H1 (cell line): ENCODE data around the gene KRT27. TPM values are rescaled to one million over a fixed set of nuclear protein-coding genes. Genes with fewer than 3 reads are reported as not detected.

Experiments used
- CTCF ChIA-PET: fragments of 300-600 bp; sonication (Branson Sonifier 250); formaldehyde crosslinking; loops from one replicate; lab custom pipeline; 2021; ENCODE audit not compliant: partially characterized antibody; lab: Charles Lee
- POLR2A ChIA-PET: fragments of 300-600 bp; sonication (Branson Sonifier 250); formaldehyde crosslinking; loops from one replicate; lab custom pipeline; 2021; ENCODE audit warnings: inconsistent platforms; ENCODE audit not compliant: partially characterized antibody; lab: Charles Lee
- DNase-seq, 2 experiments: peaks; one replicate each; pipeline versions ENCODE4 v3.0.0 to v3.0.0-alpha.2; 2010 to 2022; ENCODE audit warnings: low spot score in 2 of 2, low read depth in 1 of 2, mixed read lengths in 1 of 2
- FAIRE-seq: peaks from 2 replicates; lab custom pipeline; 2011; peaks lifted over from hg19 to GRCh38; lab: Jason Lieb, UNC
- H2AFZ ChIP-seq: 2 replicates; pipeline ENCODE4 v1.8.1; 2012; ENCODE audit warnings: low read length, inconsistent platforms
- H2AK5ac ChIP-seq: 2 replicates; pipeline ENCODE4 v1.6.1; 2013; ENCODE audit warnings: low read depth, low read length
- H2BK120ac ChIP-seq: replicated peaks from 2 replicates; pipeline ENCODE3; 2013; ENCODE audit warnings: low read depth, low read length, inconsistent platforms
- H2BK12ac ChIP-seq: 2 replicates; pipeline ENCODE4 v1.6.1; 2013; ENCODE audit warnings: low read depth, low read length
- H2BK15ac ChIP-seq: 2 replicates; pipeline ENCODE4 v1.6.1; 2013; ENCODE audit warnings: low read length
- H2BK20ac ChIP-seq: 2 replicates; pipeline ENCODE4 v1.6.1; 2013; ENCODE audit warnings: low read length
- H2BK5ac ChIP-seq: 2 replicates; pipeline ENCODE4 v1.6.1; 2013; ENCODE audit warnings: low read depth, low read length
- H3K14ac ChIP-seq: 2 replicates; pipeline ENCODE4 v1.6.1; 2013; ENCODE audit warnings: inconsistent platforms; ENCODE audit not compliant: insufficient read length
- H3K18ac ChIP-seq: 2 replicates; pipeline ENCODE4 v1.6.1; 2013; ENCODE audit warnings: low read length; ENCODE audit errors: extremely low read depth
- H3K23ac ChIP-seq: 2 replicates; pipeline ENCODE4 v1.6.1; 2013; ENCODE audit warnings: inconsistent platforms; ENCODE audit not compliant: insufficient read length
- H3K23me2 ChIP-seq: 2 replicates; pipeline ENCODE4 v1.6.1; 2013; ENCODE audit warnings: low read depth, low read length
- H3K27ac ChIP-seq: 2 replicates; pipeline ENCODE4 v1.6.1; 2011; ENCODE audit warnings: low read depth, low read length, inconsistent platforms
- H3K27me3 ChIP-seq, 4 experiments: replicated peaks in 1 of 4; 1 replicate in 1 of 4; 2 replicates in 3 of 4; pipeline versions ENCODE4 v1.6.1 to v1.8.1; 2011 to 2013; ENCODE audit warnings: low read length in 3 of 4, mild to moderate bottlenecking in 3 of 4, inconsistent platforms in 2 of 4, mixed read lengths in 2 of 4, moderate library complexity in 1 of 4; ENCODE audit not compliant: control insufficient read depth in 3 of 4, insufficient read depth in 3 of 4; ENCODE audit errors: extremely low read depth in 1 of 4
- H3K36me3 ChIP-seq, 4 experiments: 2 replicates each; pipeline versions ENCODE4 v1.6.1 to v1.8.1; 2011 to 2013; ENCODE audit warnings: mild to moderate bottlenecking in 4 of 4, low read length in 3 of 4, moderate library complexity in 2 of 4, control low read depth in 1 of 4, inconsistent platforms in 1 of 4; ENCODE audit not compliant: insufficient read depth in 4 of 4, control insufficient read depth in 2 of 4
- H3K4ac ChIP-seq: replicated peaks from 2 replicates; pipeline ENCODE3; 2013; ENCODE audit warnings: low read length, low read depth, mixed read lengths, inconsistent platforms; ENCODE audit not compliant: insufficient read length
- H3K4me1 ChIP-seq, 4 experiments: replicated peaks in 1 of 4; 1 replicate in 1 of 4; 2 replicates in 3 of 4; pipeline versions ENCODE4 v1.6.1 to v1.8.1; 2011 to 2013; ENCODE audit warnings: low read length in 3 of 4, inconsistent platforms in 2 of 4, mixed read lengths in 1 of 4; ENCODE audit not compliant: insufficient read depth in 4 of 4, control insufficient read depth in 3 of 4
- H3K4me2 ChIP-seq, 2 experiments: 2 replicates each; pipeline versions ENCODE4 v1.6.1 to v1.8.1; 2011 to 2013; ENCODE audit warnings: low read depth in 2 of 2, low read length in 2 of 2, control low read depth in 1 of 2, inconsistent platforms in 1 of 2, mild to moderate bottlenecking in 1 of 2; ENCODE audit not compliant: insufficient read depth in 1 of 2
- H3K4me3 ChIP-seq, 4 experiments: fragments of 200-600, 300-600 bp in 1 of 4; sonication (generic), shearing (Covaris generic), sonication (Bioruptor Twin) in 1 of 4; 2 replicates each; pipeline versions ENCODE4 v1.5.1 to v1.8.1; 2011 to 2016; ENCODE audit warnings: low read length in 4 of 4, low read depth in 3 of 4, control low read depth in 2 of 4, inconsistent platforms in 2 of 4, mild to moderate bottlenecking in 2 of 4, mixed read lengths in 1 of 4, moderate library complexity in 1 of 4; ENCODE audit not compliant: insufficient read depth in 2 of 4; ENCODE audit errors: extremely low read depth in 1 of 4
- H3K56ac ChIP-seq: replicated peaks from 2 replicates; pipeline ENCODE3; 2013; ENCODE audit warnings: low read depth, mild to moderate bottlenecking, mixed read lengths, low read length, inconsistent platforms; ENCODE audit not compliant: insufficient read length
- H3K79me1 ChIP-seq: 2 replicates; pipeline ENCODE4 v1.6.1; 2013; ENCODE audit warnings: low read depth, low read length, control low read depth
- H3K79me2 ChIP-seq, 2 experiments: 2 replicates each; pipeline versions ENCODE4 v1.6.1 to v1.8.1; 2012 to 2013; ENCODE audit warnings: low read length in 2 of 2, mild to moderate bottlenecking in 2 of 2, inconsistent platforms in 1 of 2; ENCODE audit not compliant: insufficient read depth in 2 of 2, control insufficient read depth in 1 of 2
- H3K9ac ChIP-seq, 4 experiments: replicated peaks in 1 of 4; 1 replicate in 1 of 4; 2 replicates in 3 of 4; pipeline versions ENCODE4 v1.6.1 to v1.8.1; 2011 to 2013; ENCODE audit warnings: low read depth in 3 of 4, low read length in 3 of 4, control low read depth in 2 of 4, mild to moderate bottlenecking in 2 of 4, moderate library complexity in 2 of 4, inconsistent platforms in 1 of 4; ENCODE audit errors: extremely low read depth in 1 of 4
- H3K9me3 ChIP-seq, 2 experiments: 2 replicates each; pipeline versions ENCODE4 v1.6.1 to v1.8.1; 2012 to 2013; ENCODE audit warnings: mild to moderate bottlenecking in 2 of 2, moderate library complexity in 2 of 2, control low read depth in 1 of 2, inconsistent platforms in 1 of 2, low read depth in 1 of 2, low read length in 1 of 2, mixed read lengths in 1 of 2; ENCODE audit not compliant: insufficient read depth in 2 of 2
- H4K20me1 ChIP-seq, 2 experiments: replicated peaks in 1 of 2; 2 replicates each; pipeline versions ENCODE3 to v1.8.1; 2011 to 2013; ENCODE audit warnings: inconsistent platforms in 2 of 2, low read length in 2 of 2, mild to moderate bottlenecking in 1 of 2; ENCODE audit not compliant: insufficient read depth in 2 of 2, control insufficient read depth in 1 of 2
- H4K5ac ChIP-seq: 2 replicates; pipeline ENCODE4 v1.6.1; 2013; ENCODE audit warnings: low read length, low read depth, mixed read lengths, inconsistent platforms; ENCODE audit not compliant: insufficient read length
- H4K8ac ChIP-seq: 2 replicates; pipeline ENCODE4 v1.8.0; 2013; ENCODE audit warnings: mild to moderate bottlenecking, moderate library complexity, low read length, inconsistent platforms; ENCODE audit not compliant: insufficient read depth; ENCODE audit errors: extremely low read depth
- H4K91ac ChIP-seq: replicated peaks from 2 replicates; pipeline ENCODE3; 2013; ENCODE audit warnings: low read length, mixed read lengths, inconsistent platforms; ENCODE audit not compliant: insufficient read length
- BCL11A ChIP-seq, 2 experiments: IDR thresholded peaks; one replicate each; pipeline ENCODE4 v1.6.1; 2011; ENCODE audit warnings: low read depth in 2 of 2, low read length in 2 of 2, mild to moderate bottlenecking in 2 of 2
- SIN3A ChIP-seq, 2 experiments: IDR thresholded peaks in 1 of 2; conservative IDR thresholded peaks in 1 of 2; 2 replicates each; pipeline ENCODE4 v1.6.1; 2011 to 2012; ENCODE audit warnings: low read length in 2 of 2, improper control_type of control experiment in 1 of 2, low read depth in 1 of 2, mild to moderate bottlenecking in 1 of 2
- SIRT6 ChIP-seq: IDR thresholded peaks from one replicate; pipeline ENCODE4 v1.7.1; 2012; ENCODE audit warnings: low read length, inconsistent platforms
- SIX5 ChIP-seq: IDR thresholded peaks from 2 replicates; pipeline ENCODE4 v1.6.1; 2011; ENCODE audit warnings: mild to moderate bottlenecking, low read depth, low read length
- SRF ChIP-seq: IDR thresholded peaks from 2 replicates; pipeline ENCODE4 v1.6.1; 2011; ENCODE audit warnings: mild to moderate bottlenecking, low read depth, low read length, moderate library complexity
- WGBS, 2 experiments: shearing (Covaris generic) in 1 of 2; methylation state at CpG; one replicate each; pipeline versions ENCODE4 v1.1.6 to v1.1.7; 2013 to 2015; ENCODE audit warnings: low lambda C conversion rate in 2 of 2, mixed read lengths in 2 of 2, inconsistent platforms in 1 of 2, low coverage in 1 of 2, missing lambda C conversion rate in 1 of 2; ENCODE audit not compliant: insufficient replicate concordance in 2 of 2, insufficient coverage in 1 of 2, insufficient read length in 1 of 2; ENCODE audit errors: extremely low coverage in 1 of 2, missing lambda C conversion rate in 1 of 2; 5-methylcytosine and 5-hydroxymethylcytosine counted together
- polyA plus RNA-seq, 7 experiments: library from polyadenylated mRNA; depleted of rRNA in 3 of 7; stranded (reverse) in 5 of 7; unstranded in 2 of 7; fragments of >200 nt in 5 of 7; fragments of 200-250 nt in 2 of 7; gene quantifications; 1 replicate in 5 of 7; 2 replicates in 1 of 7; 4 replicates in 1 of 7; pipeline versions ENCODE4 v1.2.1 to v1.2.3, GENCODE V29; 2011 to 2013; ENCODE audit warnings: missing spikeins in 2 of 7, mixed read lengths in 2 of 7
- total RNA-seq: library from RNA; stranded (reverse); fragmentation: NEBNext Ultra II Directional; extraction: Animal tissue kit (Norgen Biotek cat#: 25700); gene quantifications from 2 replicates; pipeline ENCODE4 v1.2.1, GENCODE V29; 2021

KRT27 gene
- total and polyA plus RNA-seq, 2 of the 8 experiments (the other 6 are each of a cell fraction or from before 2014, with no cell fraction given), result not detected

DNA sequence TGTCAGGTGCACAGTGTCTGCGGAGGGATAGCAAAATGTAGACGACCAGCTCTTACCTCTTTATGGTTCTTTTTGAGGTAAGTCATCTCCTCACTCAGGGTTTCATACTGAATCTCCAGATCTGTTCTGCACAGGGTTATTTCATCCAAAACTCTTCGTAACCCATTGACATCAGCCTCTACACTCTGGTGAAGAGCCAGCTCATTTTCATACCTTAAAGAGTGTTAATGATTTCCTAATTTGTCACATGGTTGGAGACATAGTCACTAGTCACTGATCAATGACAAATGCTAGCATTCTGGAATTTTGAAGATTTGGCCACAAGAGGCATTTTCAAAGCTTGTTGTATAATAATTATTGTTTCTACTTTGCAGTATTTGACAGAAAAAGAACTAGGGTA lies 28.5 kb downstream of the KRT27 start:
- Histone ChIP-seq H3K27me3 (peaks cover 0 to 1% (median 0%) of the 10 kb centered on the region in 4 experiments; a peak in 1 of 7 replicates), H2BK15ac (no peak overlapping the region), H3K27ac (no peak overlapping the region), H3K9me3 (no peaks in the 10 kb centered on the region; a peak in 1 of 4 replicates), H3K4ac (no peak overlapping the region), H4K8ac (no peak overlapping the region), H3K56ac (no peak overlapping the region), H2AK5ac (no peak overlapping the region), H3K18ac (no peak overlapping the region), H3K23me2 (no peaks in the 10 kb centered on the region; the same call in 1 of the 2 replicates), H3K79me2 (no peaks in the 10 kb centered on the region), H4K91ac (no peak overlapping the region), H3K4me1 (no peaks in the 10 kb centered on the region), H3K79me1 (no peaks in the 10 kb centered on the region), H3K4me2 (no peak overlapping the region), H2BK120ac (no peak overlapping the region), H3K23ac (no peak overlapping the region), H4K20me1 (no peaks in the 10 kb centered on the region), H3K9ac (no peak overlapping the region), H3K14ac (no peak overlapping the region), H2BK5ac (no peak overlapping the region), H4K5ac (no peak overlapping the region), H2BK12ac (no peak overlapping the region), H3K36me3 (no peaks in the 10 kb centered on the region), H2AFZ (no peak overlapping the region), H2BK20ac (no peak overlapping the region), H3K4me3 (no peak overlapping the region)
- TF ChIP-seq SIRT6 (no peak), SIN3A (conservative IDR thresholded peaks at IDR 0.05 in 1 of 2, IDR thresholded peaks at IDR 0.05 in 1 of 2; ENCODE audit: low read depth in 1 of 2, low read length in 2 of 2) (no peak), BCL11A (IDR thresholded peaks at IDR 0.05; ENCODE audit: low read depth in 2 of 2, low read length in 2 of 2) (no peak), SIX5 (no peak), SRF (no peak)
- DNase-seq (no peak), FAIRE-seq (no peak)
- WGBS, 2 experiments, result 89% methylated on average over 3 of the region's 3 CpGs; no CpG with 5 or more reads in 1 of the 2 experiments
- ChIA-PET POLR2A (interaction anchor here (0.9 kb wide), 1 partner anchor 127 kb away, joined by 3 read pairs; no protein-coding TSS in a partner anchor), CTCF (no interaction called here)
